Activated CD4-positive, alpha-beta T cell treated with anti-CD3 and anti-CD28 coated beads, Interleukin-2, amount 10 ng/mL, durations not matched to agents 24 days and 14 days (primary cell): Measurements from ENCODE around the gene SOX1. TPM values are rescaled to one million over a fixed set of nuclear protein-coding genes. Genes with fewer than 3 reads are reported as not detected.

ENCODE experiments used
- DNase-seq: peaks from one replicate; pipeline ENCODE4 v3.0.0; 2022
- H3K27ac Mint-ChIP-seq: one replicate; pipeline ENCODE4 v1.8.0; 2022; ENCODE audit warnings: mild to moderate bottlenecking, mixed read lengths
- H3K27me3 Mint-ChIP-seq: one replicate; pipeline ENCODE4 v1.8.0; 2022; ENCODE audit warnings: mixed read lengths
- H3K36me3 Mint-ChIP-seq: one replicate; pipeline ENCODE4 v1.8.0; 2022; ENCODE audit warnings: low read depth, mild to moderate bottlenecking, mixed read lengths
- H3K4me1 Mint-ChIP-seq: one replicate; pipeline ENCODE4 v1.8.0; 2021; ENCODE audit warnings: mixed read lengths
- H3K4me3 Mint-ChIP-seq: one replicate; pipeline ENCODE4 v1.8.0; 2022; ENCODE audit warnings: mild to moderate bottlenecking, moderate library complexity, mixed read lengths
- H3K9me3 Mint-ChIP-seq: one replicate; pipeline ENCODE4 v1.8.0; 2021; ENCODE audit warnings: mixed read lengths
- intact Hi-C: fragments of 100-400 bp; cut with micrococcal nuclease; formaldehyde crosslinking; loops from one replicate; pipeline ENCODE4 v1.15.1; 2023
- total RNA-seq: library from RNA; stranded (reverse); gene quantifications from 2 replicates; pipeline ENCODE4 v1.2.3, GENCODE V29; 2022

Gene SOX1
- total RNA-seq, 1 donor from 2014 or later = not detected

DNA sequence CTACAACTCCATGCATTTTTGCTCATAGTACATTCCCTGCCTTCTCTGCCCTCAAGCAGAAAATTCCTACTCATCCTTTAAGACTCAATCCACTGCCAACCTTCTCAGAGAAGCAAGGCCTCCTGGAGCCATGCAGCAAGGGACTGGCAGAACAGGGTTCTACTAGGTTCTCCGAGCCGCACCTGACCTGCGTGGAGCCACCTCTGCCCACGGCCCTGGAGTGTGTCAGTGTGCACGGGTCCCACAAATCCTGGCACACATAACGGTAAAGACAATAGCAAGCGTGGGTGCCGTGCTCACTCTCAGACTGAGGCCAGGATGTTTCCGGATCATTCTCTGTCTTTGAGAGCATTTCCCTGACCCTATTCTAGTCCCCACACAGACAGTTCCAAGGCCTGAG lies 30.0 kb downstream of the SOX1 start:
- Mint-ChIP-seq H3K9me3 (no peaks in the 10 kb centered on the region), H3K4me3 (no peak overlapping the region), H3K36me3 (no peaks in the 10 kb centered on the region), H3K27me3 (peaks cover 19% of the 10 kb centered on the region), H3K4me1 (no peaks in the 10 kb centered on the region), H3K27ac (no peak overlapping the region)
- intact Hi-C loops = no loop called here
- DNase-seq = no peak

- Mint-ChIP-seq H3K36me3 (no peaks in the 10 kb centered on the region), H3K4me1 (no peaks in the 10 kb centered on the region), H3K4me3 (no peak overlapping the region), H3K27me3 (peaks cover 25% of the 10 kb centered on the region), H3K27ac (no peak overlapping the region), H3K9me3 (no peaks in the 10 kb centered on the region)
- DNase-seq = no peak
- intact Hi-C loops = no loop called here
Measured at GRCh38 chr13:112097770-112098169, 30.8 kb downstream of the SOX1 start.

DNA sequence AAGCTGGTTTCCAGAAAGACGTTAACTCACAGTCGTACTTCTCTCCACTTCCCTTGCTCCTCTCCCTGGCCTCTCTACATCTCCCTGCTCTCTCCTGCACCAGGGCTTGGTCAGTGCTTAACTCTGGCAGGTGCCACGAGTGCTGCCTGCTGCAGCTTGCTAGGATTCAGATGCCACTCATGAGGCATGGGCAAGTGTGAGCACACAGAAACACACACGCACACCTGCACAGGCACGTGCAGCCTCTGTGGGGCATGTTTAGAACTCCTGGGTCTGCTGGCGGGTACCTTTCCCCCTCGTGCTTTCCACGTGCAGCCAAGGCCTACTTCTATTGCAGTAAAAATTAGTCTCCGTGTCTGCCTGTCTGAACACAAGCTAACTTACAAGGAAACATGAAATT lies 31.8 kb downstream of the SOX1 start:
- Mint-ChIP-seq H3K9me3 (no peaks in the 10 kb centered on the region), H3K4me1 (no peaks in the 10 kb centered on the region), H3K36me3 (no peaks in the 10 kb centered on the region), H3K4me3 (no peak overlapping the region), H3K27me3 (peaks cover 27% of the 10 kb centered on the region), H3K27ac (no peak overlapping the region)
- no peak for DNase-seq
- intact Hi-C loops = no loop called here

- DNase-seq = no peak
- Mint-ChIP-seq H3K4me3 (no peak overlapping the region), H3K4me1 (no peaks in the 10 kb centered on the region), H3K36me3 (peaks cover 2% of the 10 kb centered on the region), H3K9me3 (no peaks in the 10 kb centered on the region), H3K27ac (no peak overlapping the region), H3K27me3 (peaks cover 40% of the 10 kb centered on the region)
- intact Hi-C loops = loop anchor here (10.0 kb wide), 1 partner anchor 47 kb away; no protein-coding TSS in a partner anchor
Measured at GRCh38 chr13:112101360-112101930, 34.5 kb downstream of the SOX1 start.

- H3K9me3 Mint-ChIP-seq = no peaks in the 10 kb centered on the region
- intact Hi-C loops = loop anchor here (10.0 kb wide), 1 partner anchor 47 kb away; no protein-coding TSS in a partner anchor
- DNase-seq = no peak
- H3K27me3 Mint-ChIP-seq = peaks cover 48% of the 10 kb centered on the region
- no peak overlapping the region for H3K4me3 Mint-ChIP-seq
- peaks cover 2% of the 10 kb centered on the region for H3K36me3 Mint-ChIP-seq
- H3K27ac Mint-ChIP-seq = no peak overlapping the region
- H3K4me1 Mint-ChIP-seq = no peaks in the 10 kb centered on the region
Measured at GRCh38 chr13:112102243-112102642, 35.3 kb downstream of the SOX1 start.

- no peak for DNase-seq
- no peaks in the 10 kb centered on the region for H3K4me1 Mint-ChIP-seq
- H3K36me3 Mint-ChIP-seq = peaks cover 2% of the 10 kb centered on the region
- intact Hi-C loops = loop anchor here (10.0 kb wide), 1 partner anchor 49 kb away; no protein-coding TSS in a partner anchor
- no peak overlapping the region for H3K27ac Mint-ChIP-seq
- no peaks in the 10 kb centered on the region for H3K9me3 Mint-ChIP-seq
- H3K4me3 Mint-ChIP-seq = no peak overlapping the region
- peaks cover 54% of the 10 kb centered on the region for H3K27me3 Mint-ChIP-seq
Measured at GRCh38 chr13:112103260-112103838, 36.4 kb downstream of the SOX1 start.

GRCh38 chr13:112103961-112104880 lies 37.3 kb downstream of the SOX1 start:
- Mint-ChIP-seq H3K27me3 (peaks cover 58% of the 10 kb centered on the region), H3K9me3 (no peaks in the 10 kb centered on the region), H3K36me3 (peaks cover 2% of the 10 kb centered on the region), H3K27ac (no peak overlapping the region), H3K4me1 (no peaks in the 10 kb centered on the region), H3K4me3 (no peak overlapping the region)
- DNase-seq = no peak
- intact Hi-C loops = loop anchor here (10.0 kb wide), 1 partner anchor 49 kb away; no protein-coding TSS in a partner anchor

DNA sequence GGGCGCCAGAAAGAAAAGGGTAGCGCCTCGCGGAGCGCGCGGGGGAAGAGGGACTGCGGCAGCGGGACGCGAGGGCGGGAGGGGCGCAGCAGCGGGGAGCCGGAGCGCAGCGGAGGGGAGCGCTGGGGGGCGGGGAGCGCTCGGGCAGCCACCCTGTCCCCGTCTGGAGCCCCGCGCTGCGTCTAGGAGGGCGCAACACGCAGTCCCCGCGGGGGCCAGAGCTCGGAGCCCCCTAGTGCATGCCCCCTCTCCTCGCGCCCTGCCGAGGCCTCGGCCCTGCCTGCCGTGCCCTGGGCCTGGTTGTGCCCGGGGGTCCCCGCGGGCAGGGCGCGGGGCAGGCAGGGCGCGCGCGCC lies 37.9 kb downstream of the SOX1 start:
- H3K27me3 Mint-ChIP-seq = peaks cover 56% of the 10 kb centered on the region

DNA sequence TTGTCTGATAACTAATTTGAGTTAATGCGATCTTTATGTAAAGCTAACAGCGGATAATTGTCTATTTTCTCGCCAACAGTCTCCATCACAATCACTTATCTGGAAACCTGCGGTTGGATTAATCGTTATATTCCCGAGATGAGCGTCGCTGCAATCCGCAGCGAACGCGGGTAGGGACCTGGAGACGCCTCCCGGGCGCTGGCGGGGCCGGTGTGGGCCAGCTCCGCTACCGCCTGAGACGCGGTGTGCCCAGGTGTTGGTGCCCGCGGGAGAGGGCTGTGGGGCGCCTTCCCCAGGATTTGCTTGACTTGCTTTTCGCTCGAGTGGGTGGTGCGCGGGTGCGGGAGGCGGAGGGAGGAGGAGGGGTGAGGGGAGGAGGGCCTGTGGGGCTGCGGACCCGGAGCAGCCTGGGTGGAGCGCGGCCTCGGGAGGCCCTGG lies 38.3 kb downstream of the SOX1 start:
- peaks cover 2% of the 10 kb centered on the region for H3K36me3 Mint-ChIP-seq
- H3K9me3 Mint-ChIP-seq = no peaks in the 10 kb centered on the region
- no peak for DNase-seq
- no peak overlapping the region for H3K4me3 Mint-ChIP-seq
- H3K4me1 Mint-ChIP-seq = no peaks in the 10 kb centered on the region
- intact Hi-C loops = loop anchor here (5.0 to 10.0 kb wide), 2 partner anchors 33 to 50 kb away; no protein-coding TSS in a partner anchor
- H3K27ac Mint-ChIP-seq = no peak overlapping the region
- peaks cover 56% of the 10 kb centered on the region for H3K27me3 Mint-ChIP-seq

More for the DNA sequence above, 37.9 kb downstream of the SOX1 start:
- intact Hi-C loops = loop anchor here (5.0 to 10.0 kb wide), 2 partner anchors 33 to 50 kb away; no protein-coding TSS in a partner anchor
- Mint-ChIP-seq H3K4me1 (no peaks in the 10 kb centered on the region), H3K36me3 (peaks cover 2% of the 10 kb centered on the region), H3K27ac (no peak overlapping the region), H3K4me3 (no peak overlapping the region), H3K9me3 (no peaks in the 10 kb centered on the region)
- DNase-seq = no peak

DNA sequence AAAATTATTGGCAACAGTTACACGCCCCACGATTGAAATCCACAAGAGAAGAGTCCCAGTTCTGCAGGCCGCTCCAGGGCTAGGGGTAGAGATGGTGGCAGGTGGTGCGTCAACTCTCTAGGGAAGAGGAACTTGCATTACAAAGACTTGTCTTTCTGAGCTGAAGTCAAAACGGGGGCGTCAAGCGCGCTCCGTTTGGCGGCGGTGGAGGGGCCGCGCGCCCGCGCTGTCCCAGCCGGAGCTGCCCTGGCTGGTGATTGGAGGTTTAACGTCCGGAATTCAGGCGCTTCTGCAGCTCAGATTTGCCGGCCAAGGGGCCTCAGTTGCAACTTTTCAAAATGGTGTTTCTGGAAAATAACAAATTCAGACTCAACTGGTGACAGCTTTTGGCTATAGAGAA lies 38.9 kb downstream of the SOX1 start:
- DNase-seq = no peak
- H3K4me1 Mint-ChIP-seq = no peaks in the 10 kb centered on the region
- no peak overlapping the region for H3K4me3 Mint-ChIP-seq
- intact Hi-C loops = loop anchor here (5.0 to 10.0 kb wide), 2 partner anchors 34 to 51 kb away; no protein-coding TSS in a partner anchor
- H3K27me3 Mint-ChIP-seq = peaks cover 56% of the 10 kb centered on the region
- no peak overlapping the region for H3K27ac Mint-ChIP-seq
- peaks cover 2% of the 10 kb centered on the region for H3K36me3 Mint-ChIP-seq
- H3K9me3 Mint-ChIP-seq = no peaks in the 10 kb centered on the region

- Mint-ChIP-seq H3K4me3 (no peak overlapping the region), H3K27ac (no peak overlapping the region), H3K4me1 (no peaks in the 10 kb centered on the region), H3K9me3 (no peaks in the 10 kb centered on the region), H3K27me3 (peaks cover 52% of the 10 kb centered on the region), H3K36me3 (peaks cover 2% of the 10 kb centered on the region)
- DNase-seq = no peak
- intact Hi-C loops = loop anchor here (5.0 to 10.0 kb wide), 2 partner anchors 34 to 52 kb away; no protein-coding TSS in a partner anchor
Measured at GRCh38 chr13:112106478-112107141, 39.7 kb downstream of the SOX1 start.

GRCh38 chr13:112107289-112107688 lies 40.3 kb downstream of the SOX1 start:
- no peak overlapping the region for H3K27ac Mint-ChIP-seq
- intact Hi-C loops = loop anchor here (5.0 to 10.0 kb wide), 2 partner anchors 35 to 52 kb away; no protein-coding TSS in a partner anchor
- no peaks in the 10 kb centered on the region for H3K9me3 Mint-ChIP-seq
- no peaks in the 10 kb centered on the region for H3K4me1 Mint-ChIP-seq
- H3K27me3 Mint-ChIP-seq = peaks cover 49% of the 10 kb centered on the region
- no peak overlapping the region for H3K4me3 Mint-ChIP-seq
- no peak for DNase-seq
- H3K36me3 Mint-ChIP-seq = peaks cover 2% of the 10 kb centered on the region

DNA sequence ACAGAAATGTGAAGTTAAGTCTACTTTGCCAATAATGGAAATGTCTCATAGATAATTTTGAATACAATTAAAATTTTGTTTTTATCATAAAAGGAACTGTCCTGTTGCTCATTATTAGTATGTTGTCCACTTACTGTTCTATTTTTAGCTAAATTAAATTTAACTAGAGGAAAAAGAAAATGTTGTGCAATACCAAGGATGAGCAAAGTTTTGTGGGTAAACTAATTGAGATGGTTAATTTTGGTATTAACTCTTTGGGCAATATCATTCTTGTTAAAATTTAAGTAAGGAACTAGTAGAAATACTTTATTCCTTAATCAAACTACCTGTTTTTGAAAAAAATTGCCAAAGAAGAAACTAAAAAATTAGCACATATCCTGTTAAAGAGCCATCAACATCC lies 43.5 kb downstream of the SOX1 start:
- H3K27ac Mint-ChIP-seq = no peak overlapping the region
- DNase-seq = no peak

More for the DNA sequence above, 43.5 kb downstream of the SOX1 start:
- Mint-ChIP-seq H3K4me1 (peaks cover 2% of the 10 kb centered on the region), H3K4me3 (no peak overlapping the region), H3K9me3 (no peaks in the 10 kb centered on the region), H3K27me3 (peaks cover 37% of the 10 kb centered on the region), H3K36me3 (peaks cover 2% of the 10 kb centered on the region)
- intact Hi-C loops = no loop called here
